HG03280 (cell line): Measurements from ENCODE around the gene PTCRA.
A peak's percentile ranks its signal among the peaks of the same experiment; 100 is the strongest.
"Not testable (repeated sequence)": the region's sequence is repeated elsewhere in the genome, so short reads cannot be mapped to it uniquely, and the experiment has no call there.

Experiments used
- ATAC-seq: cut with Tn5 transposase; IDR thresholded peaks from one replicate; pipeline ENCODE4 v1.9.1; 2021; ENCODE audit warnings: mild to moderate bottlenecking, moderate library complexity; ENCODE audit not compliant: unreplicated experiment

The PTCRA gene

GRCh38 chr6:42915732-42916131 is at the start of gene PTCRA:
Gene PTCRA, plus strand, starts transcription at chr6:42916053. Its CDS starts 17 bp downstream, at chr6:42916070.
- ATAC-seq, result no peak

- ATAC-seq, result no peak
Measured at GRCh38 chr6:42870145-42870936, 45.5 kb upstream of the PTCRA start.

- ATAC-seq, result no peak
Measured at GRCh38 chr6:42871711-42872110, 44.1 kb upstream of the PTCRA start.

- ATAC-seq, result no peak
Measured at GRCh38 chr6:42873313-42873712, 42.5 kb upstream of the PTCRA start.

GRCh38 chr6:42877695-42878094 is 38.2 kb upstream of the PTCRA start:
- no peak for ATAC-seq

- ATAC-seq, result peak; percentile 91
Measured at GRCh38 chr6:42879372-42880239, 36.2 kb upstream of the PTCRA start, which contains the start of gene RPL7L1. Gene RPL7L1, plus strand, starts transcription at chr6:42879616. Its CDS starts 295 bp downstream, at chr6:42879911.

GRCh38 chr6:42880240-42880817 is 35.5 kb upstream of the PTCRA start:
- not testable (repeated sequence) for ATAC-seq

- not testable (repeated sequence) for ATAC-seq
Measured at GRCh38 chr6:42880871-42881270, 35.0 kb upstream of the PTCRA start.

GRCh38 chr6:42885702-42886101 is 30.2 kb upstream of the PTCRA start:
- ATAC-seq, result no peak

- not testable (repeated sequence) for ATAC-seq
Measured at GRCh38 chr6:42888201-42888600, 27.7 kb upstream of the PTCRA start.

- ATAC-seq, result no peak
Measured at GRCh38 chr6:42889815-42890214, 26.0 kb upstream of the PTCRA start.

- peak; percentile 95 for ATAC-seq
Measured at GRCh38 chr6:42890311-42891198, 25.3 kb upstream of the PTCRA start.

GRCh38 chr6:42891199-42891722 is 24.6 kb upstream of the PTCRA start:
- no peak for ATAC-seq

GRCh38 chr6:42894041-42894828 is 21.6 kb upstream of the PTCRA start:
- ATAC-seq, result not testable (repeated sequence)

GRCh38 chr6:42896178-42896719 is 19.6 kb upstream of the PTCRA start:
- no peak for ATAC-seq

GRCh38 chr6:42898891-42899361 is 16.9 kb upstream of the PTCRA start:
- ATAC-seq, result no peak

- ATAC-seq, result no peak
Measured at GRCh38 chr6:42899871-42900270, 16.0 kb upstream of the PTCRA start.

GRCh38 chr6:42901538-42901957 is 14.3 kb upstream of the PTCRA start:
- peak; percentile 74 for ATAC-seq
